Measurements from ENCODE around the gene UPK1A. TPM values are rescaled to one million over a fixed set of nuclear protein-coding genes. Genes with fewer than 3 reads are reported as not detected.
A peak's percentile ranks its signal among the peaks of the same experiment; 100 is the strongest.

UPK1A gene
- polyA plus RNA-seq, 2 donors, result 10.7 to 11.5 TPM

GRCh38 chr19:35714601-35715354 is 48.5 kb downstream of the UPK1A start:
- H3K4me3 ChIP-seq (ENCODE audit: low read depth in 1 of 2, low read length in 2 of 2), result no peak overlapping the region
- peaks cover 4 to 25% of the 10 kb centered on the region in 2 donors for H3K4me1 ChIP-seq (ENCODE audit: control insufficient read depth in 2 of 2, insufficient read depth in 2 of 2, low read length in 1 of 2)
- no peaks in the 10 kb centered on the region for H3K27me3 ChIP-seq (ENCODE audit: control insufficient read depth in 1 of 2, insufficient read depth in 2 of 2, low read length in 2 of 2)
- 69 to 80% methylated on average over 14 of the region's 14 CpGs for WGBS, 2 donors
- H3K9me3 ChIP-seq (ENCODE audit: control insufficient read depth in 2 of 2, insufficient read depth in 1 of 2, low read depth in 1 of 2, low read length in 1 of 2), result no peaks in the 10 kb centered on the region
- H3K36me3 ChIP-seq (ENCODE audit: control insufficient read depth in 2 of 2, insufficient read depth in 2 of 2, low read length in 1 of 2), result peaks cover 0 to under 1% of the 10 kb centered on the region in 2 donors
- H3K27ac ChIP-seq (ENCODE audit: low read depth in 2 of 2, low read length in 1 of 2), result no peak overlapping the region

GRCh38 chr19:35715355-35715809 is 49.1 kb downstream of the UPK1A start:
- H3K4me3 ChIP-seq (ENCODE audit: low read depth in 1 of 2, low read length in 2 of 2), result no peak overlapping the region
- H3K27ac ChIP-seq (ENCODE audit: low read depth in 2 of 2, low read length in 1 of 2), result no peak overlapping the region
- peaks cover 0 to 5% of the 10 kb centered on the region in 2 donors for H3K36me3 ChIP-seq (ENCODE audit: control insufficient read depth in 2 of 2, insufficient read depth in 2 of 2, low read length in 1 of 2)
- no peaks in the 10 kb centered on the region for H3K9me3 ChIP-seq (ENCODE audit: control insufficient read depth in 2 of 2, insufficient read depth in 1 of 2, low read depth in 1 of 2, low read length in 1 of 2)
- H3K4me1 ChIP-seq (ENCODE audit: control insufficient read depth in 2 of 2, insufficient read depth in 2 of 2, low read length in 1 of 2), result peaks cover 4 to 25% of the 10 kb centered on the region in 2 donors
- H3K27me3 ChIP-seq (ENCODE audit: control insufficient read depth in 1 of 2, insufficient read depth in 2 of 2, low read length in 2 of 2), result no peaks in the 10 kb centered on the region
- WGBS, 2 donors, result 78 to 79% methylated on average over 7 of the region's 7 CpGs

GRCh38 chr19:35715981-35716800 is 49.9 kb downstream of the UPK1A start:
- peaks cover 4 to 22% of the 10 kb centered on the region in 2 donors for H3K4me1 ChIP-seq (ENCODE audit: control insufficient read depth in 2 of 2, insufficient read depth in 2 of 2, low read length in 1 of 2)
- H3K36me3 ChIP-seq (ENCODE audit: control insufficient read depth in 2 of 2, insufficient read depth in 2 of 2, low read length in 1 of 2), result peaks cover under 1 to 9% of the 10 kb centered on the region in 2 donors
- H3K4me3 ChIP-seq (ENCODE audit: low read depth in 1 of 2, low read length in 2 of 2), result peak overlapping the region; percentile 80 to 91
- 2% methylated on average over 51 to 52 of the region's 52 CpGs for WGBS, 2 donors
- peak overlapping the region; percentile 85 to 92 for H3K27ac ChIP-seq (ENCODE audit: low read depth in 2 of 2, low read length in 1 of 2)
- H3K9me3 ChIP-seq (ENCODE audit: control insufficient read depth in 2 of 2, insufficient read depth in 1 of 2, low read depth in 1 of 2, low read length in 1 of 2), result no peaks in the 10 kb centered on the region
- no peaks in the 10 kb centered on the region for H3K27me3 ChIP-seq (ENCODE audit: control insufficient read depth in 1 of 2, insufficient read depth in 2 of 2, low read length in 2 of 2)

GRCh38 chr19:35716801-35717664 is 50.7 kb downstream of the UPK1A start:
- Histone ChIP-seq H3K9me3 (ENCODE audit: control insufficient read depth in 2 of 2, insufficient read depth in 1 of 2, low read depth in 1 of 2, low read length in 1 of 2) (no peaks in the 10 kb centered on the region), H3K27me3 (ENCODE audit: control insufficient read depth in 1 of 2, insufficient read depth in 2 of 2, low read length in 2 of 2) (no peaks in the 10 kb centered on the region), H3K36me3 (ENCODE audit: control insufficient read depth in 2 of 2, insufficient read depth in 2 of 2, low read length in 1 of 2) (peaks cover 4 to 17% of the 10 kb centered on the region in 2 donors), H3K27ac (ENCODE audit: low read depth in 2 of 2, low read length in 1 of 2) (peak overlapping the region; percentile 89 to 92), H3K4me1 (ENCODE audit: control insufficient read depth in 2 of 2, insufficient read depth in 2 of 2, low read length in 1 of 2) (peaks cover 4 to 19% of the 10 kb centered on the region in 2 donors), H3K4me3 (ENCODE audit: low read depth in 1 of 2, low read length in 2 of 2) (peak overlapping the region; percentile 80 to 91)
- 0 to 1% methylated on average over 76 to 77 of the region's 77 CpGs for WGBS, 2 donors

- Histone ChIP-seq H3K9me3 (ENCODE audit: control insufficient read depth in 2 of 2, insufficient read depth in 1 of 2, low read depth in 1 of 2, low read length in 1 of 2) (no peaks in the 10 kb centered on the region), H3K27me3 (ENCODE audit: control insufficient read depth in 1 of 2, insufficient read depth in 2 of 2, low read length in 2 of 2) (no peaks in the 10 kb centered on the region), H3K27ac (ENCODE audit: low read depth in 2 of 2, low read length in 1 of 2) (peak within 1 kb of the TSS; percentile 89 to 92), H3K4me1 (ENCODE audit: control insufficient read depth in 2 of 2, insufficient read depth in 2 of 2, low read length in 1 of 2) (peaks cover 4 to 19% of the 10 kb centered on the region in 2 donors), H3K4me3 (ENCODE audit: low read depth in 1 of 2, low read length in 2 of 2) (peak within 1 kb of the TSS; percentile 80 to 91), H3K36me3 (ENCODE audit: control insufficient read depth in 2 of 2, insufficient read depth in 2 of 2, low read length in 1 of 2) (peaks cover 6 to 24% of the 10 kb centered on the region in 2 donors)
- WGBS, 2 donors, result 1% methylated on average over 57 to 108 of the region's 109 CpGs
Measured at GRCh38 chr19:35717665-35718344, 51.5 kb downstream of the UPK1A start, which contains the start of gene KMT2B. Gene KMT2B, plus strand, starts transcription at chr19:35718003. Its CDS starts 16 bp downstream, at chr19:35718019.

GRCh38 chr19:35718345-35719041 is 52.2 kb downstream of the UPK1A start:
- Histone ChIP-seq H3K9me3 (ENCODE audit: control insufficient read depth in 2 of 2, insufficient read depth in 1 of 2, low read depth in 1 of 2, low read length in 1 of 2) (no peaks in the 10 kb centered on the region), H3K27ac (ENCODE audit: low read depth in 2 of 2, low read length in 1 of 2) (peak overlapping the region; percentile 84 to 92), H3K36me3 (ENCODE audit: control insufficient read depth in 2 of 2, insufficient read depth in 2 of 2, low read length in 1 of 2) (peaks cover 13 to 31% of the 10 kb centered on the region in 2 donors), H3K4me1 (ENCODE audit: control insufficient read depth in 2 of 2, insufficient read depth in 2 of 2, low read length in 1 of 2) (peaks cover 4 to 19% of the 10 kb centered on the region in 2 donors), H3K4me3 (ENCODE audit: low read depth in 1 of 2, low read length in 2 of 2) (peak overlapping the region; percentile 78 to 91), H3K27me3 (ENCODE audit: control insufficient read depth in 1 of 2, insufficient read depth in 2 of 2, low read length in 2 of 2) (no peaks in the 10 kb centered on the region)
- WGBS, 2 donors, result 1% methylated on average over 42 of the region's 42 CpGs

- no peak overlapping the region for H3K4me3 ChIP-seq (ENCODE audit: low read depth in 1 of 2, low read length in 2 of 2)
- WGBS, 2 donors, result 82 to 86% methylated on average over 32 of the region's 32 CpGs
- no peaks in the 10 kb centered on the region for H3K27me3 ChIP-seq (ENCODE audit: control insufficient read depth in 1 of 2, insufficient read depth in 2 of 2, low read length in 2 of 2)
- peaks cover 2 to 19% of the 10 kb centered on the region in 2 donors for H3K4me1 ChIP-seq (ENCODE audit: control insufficient read depth in 2 of 2, insufficient read depth in 2 of 2, low read length in 1 of 2)
- H3K36me3 ChIP-seq (ENCODE audit: control insufficient read depth in 2 of 2, insufficient read depth in 2 of 2, low read length in 1 of 2), result peaks cover 17 to 42% of the 10 kb centered on the region in 2 donors
- H3K9me3 ChIP-seq (ENCODE audit: control insufficient read depth in 2 of 2, insufficient read depth in 1 of 2, low read depth in 1 of 2, low read length in 1 of 2), result no peaks in the 10 kb centered on the region
- H3K27ac ChIP-seq (ENCODE audit: low read depth in 2 of 2, low read length in 1 of 2), result peak overlapping the region in 1 of 2 donors; percentile 8
Measured at GRCh38 chr19:35719402-35720162, 53.3 kb downstream of the UPK1A start.

GRCh38 chr19:35720163-35720524 is 53.8 kb downstream of the UPK1A start:
- Histone ChIP-seq H3K36me3 (ENCODE audit: control insufficient read depth in 2 of 2, insufficient read depth in 2 of 2, low read length in 1 of 2) (peaks cover 19 to 48% of the 10 kb centered on the region in 2 donors), H3K9me3 (ENCODE audit: control insufficient read depth in 2 of 2, insufficient read depth in 1 of 2, low read depth in 1 of 2, low read length in 1 of 2) (no peaks in the 10 kb centered on the region), H3K4me3 (ENCODE audit: low read depth in 1 of 2, low read length in 2 of 2) (no peak overlapping the region), H3K27ac (ENCODE audit: low read depth in 2 of 2, low read length in 1 of 2) (no peak overlapping the region), H3K4me1 (ENCODE audit: control insufficient read depth in 2 of 2, insufficient read depth in 2 of 2, low read length in 1 of 2) (peaks cover 0 to 19% of the 10 kb centered on the region in 2 donors), H3K27me3 (ENCODE audit: control insufficient read depth in 1 of 2, insufficient read depth in 2 of 2, low read length in 2 of 2) (no peaks in the 10 kb centered on the region)
- 91 to 92% methylated on average over 9 of the region's 9 CpGs for WGBS, 2 donors

Measured in esophagus (tissue), 2 donors.